Activated T-cell treated with anti-CD3 and anti-CD28 coated beads, Interleukin-2, amount 50 U/mL, for 24 hours (primary cell): ENCODE results near the gene ASH1L.
"Not testable (repeated sequence)": the region's sequence is repeated elsewhere in the genome, so short reads cannot be mapped to it uniquely, and the experiment has no call there.

Experiments
- DNase-seq: peaks from one replicate; pipeline ENCODE4 v3.0.0-alpha.2; 2020
- H3K27ac Mint-ChIP-seq: 2 replicates; pipeline ENCODE4 v1.8.0; 2020; ENCODE audit warnings: mild to moderate bottlenecking, mixed read lengths
- H3K27me3 Mint-ChIP-seq: 2 replicates; pipeline ENCODE4 v1.8.0; 2020; ENCODE audit warnings: mixed read lengths
- H3K36me3 Mint-ChIP-seq: 2 replicates; pipeline ENCODE4 v1.8.0; 2020; ENCODE audit warnings: low read depth, mixed read lengths
- H3K4me1 Mint-ChIP-seq: 2 replicates; pipeline ENCODE4 v1.8.0; 2020; ENCODE audit warnings: low read depth, mixed read lengths
- H3K4me3 Mint-ChIP-seq: 2 replicates; pipeline ENCODE4 v1.8.0; 2020; ENCODE audit warnings: mild to moderate bottlenecking, moderate library complexity, mixed read lengths
- H3K9me3 Mint-ChIP-seq: 2 replicates; pipeline ENCODE4 v1.8.0; 2020; ENCODE audit warnings: mixed read lengths

ASH1L gene

GRCh38 chr1:155463865-155464650 is 98.5 kb downstream of the ASH1L start:
- H3K9me3 Mint-ChIP-seq = no peaks in the 10 kb centered on the region
- DNase-seq = no peak
- peak overlapping the region; percentile 31 for H3K27ac Mint-ChIP-seq
- H3K4me3 Mint-ChIP-seq = no peak overlapping the region
- H3K27me3 Mint-ChIP-seq = no peaks in the 10 kb centered on the region
- peaks cover 48% of the 10 kb centered on the region for H3K4me1 Mint-ChIP-seq
- H3K36me3 Mint-ChIP-seq = peaks cover 56% of the 10 kb centered on the region

DNA sequence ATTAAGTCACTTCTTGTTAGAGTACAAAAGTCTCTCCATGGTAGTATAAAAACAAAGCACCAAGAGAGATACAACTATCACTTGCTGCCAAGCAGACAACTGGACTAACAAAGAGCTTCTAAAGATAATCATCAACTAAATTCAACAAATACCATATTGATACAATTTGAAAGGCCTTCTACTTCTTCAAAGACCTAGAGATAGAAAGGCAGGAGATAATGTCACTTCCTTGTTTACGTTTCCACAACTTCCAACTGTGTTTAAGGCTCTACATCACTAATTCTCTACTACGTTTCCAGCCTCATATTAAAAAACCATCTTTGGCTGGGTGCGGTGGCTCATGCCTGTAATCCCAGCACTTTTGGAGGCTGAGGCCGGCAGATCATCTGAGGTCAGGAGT is 104.5 kb downstream of the ASH1L start:
- H3K27ac Mint-ChIP-seq = no peak overlapping the region

DNA sequence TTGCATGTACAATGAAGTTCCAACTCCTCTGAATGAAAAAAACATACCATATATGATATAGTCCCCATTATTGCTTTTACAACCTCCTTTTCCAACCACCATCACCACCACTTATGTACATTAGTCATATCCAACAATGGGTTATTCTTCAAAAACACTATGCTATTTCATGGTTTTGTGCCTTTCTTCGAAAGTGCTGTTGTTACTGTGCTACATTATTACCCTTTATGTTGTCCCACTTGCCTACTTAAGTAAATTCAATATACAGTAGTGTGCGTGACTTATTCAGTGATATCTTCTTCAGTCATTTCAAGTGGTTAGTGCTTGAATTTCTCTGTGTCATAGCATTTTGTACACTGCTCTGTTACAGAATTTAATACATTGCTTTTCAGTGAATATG is 105.3 kb downstream of the ASH1L start:
- H3K27me3 Mint-ChIP-seq = no peaks in the 10 kb centered on the region
- no peak overlapping the region for H3K4me3 Mint-ChIP-seq
- peaks cover 19% of the 10 kb centered on the region for H3K4me1 Mint-ChIP-seq
- no peaks in the 10 kb centered on the region for H3K9me3 Mint-ChIP-seq
- peaks cover 73% of the 10 kb centered on the region for H3K36me3 Mint-ChIP-seq
- no peak for DNase-seq
- H3K27ac Mint-ChIP-seq = peak overlapping the region; percentile 48

More for the DNA sequence above, 104.5 kb downstream of the ASH1L start:
- H3K27me3 Mint-ChIP-seq = no peaks in the 10 kb centered on the region
- H3K36me3 Mint-ChIP-seq = peaks cover 75% of the 10 kb centered on the region
- no peak for DNase-seq
- peaks cover 19% of the 10 kb centered on the region for H3K4me1 Mint-ChIP-seq
- H3K9me3 Mint-ChIP-seq = no peaks in the 10 kb centered on the region
- no peak overlapping the region for H3K4me3 Mint-ChIP-seq

GRCh38 chr1:155455588-155456195 is 106.9 kb downstream of the ASH1L start:
- Mint-ChIP-seq H3K4me3 (no peak overlapping the region), H3K36me3 (peaks cover 67% of the 10 kb centered on the region), H3K27ac (peak overlapping the region; percentile 0), H3K4me1 (peaks cover 19% of the 10 kb centered on the region), H3K27me3 (no peaks in the 10 kb centered on the region), H3K9me3 (no peaks in the 10 kb centered on the region)
- no peak for DNase-seq

- H3K4me1 Mint-ChIP-seq = peaks cover 19% of the 10 kb centered on the region
- H3K27me3 Mint-ChIP-seq = no peaks in the 10 kb centered on the region
- no peak overlapping the region for H3K4me3 Mint-ChIP-seq
- H3K9me3 Mint-ChIP-seq = no peaks in the 10 kb centered on the region
- no peak overlapping the region for H3K27ac Mint-ChIP-seq
- peaks cover 75% of the 10 kb centered on the region for H3K36me3 Mint-ChIP-seq
- DNase-seq = no peak
Observed at GRCh38 chr1:155454096-155454495, 108.5 kb downstream of the ASH1L start.

- H3K9me3 Mint-ChIP-seq = no peaks in the 10 kb centered on the region
- peaks cover 19% of the 10 kb centered on the region for H3K4me1 Mint-ChIP-seq
- DNase-seq = no peak
- peaks cover 79% of the 10 kb centered on the region for H3K36me3 Mint-ChIP-seq
- no peaks in the 10 kb centered on the region for H3K27me3 Mint-ChIP-seq
- H3K4me3 Mint-ChIP-seq = no peak overlapping the region
- H3K27ac Mint-ChIP-seq = no peak overlapping the region
Observed at GRCh38 chr1:155453141-155453540, 109.5 kb downstream of the ASH1L start.

GRCh38 chr1:155451199-155451598 is 111.4 kb downstream of the ASH1L start:
- no peak for DNase-seq
- Mint-ChIP-seq H3K36me3 (peaks cover 69% of the 10 kb centered on the region), H3K4me3 (no peak overlapping the region), H3K27ac (no peak overlapping the region), H3K4me1 (peaks cover 4% of the 10 kb centered on the region), H3K27me3 (no peaks in the 10 kb centered on the region), H3K9me3 (no peaks in the 10 kb centered on the region)

DNA sequence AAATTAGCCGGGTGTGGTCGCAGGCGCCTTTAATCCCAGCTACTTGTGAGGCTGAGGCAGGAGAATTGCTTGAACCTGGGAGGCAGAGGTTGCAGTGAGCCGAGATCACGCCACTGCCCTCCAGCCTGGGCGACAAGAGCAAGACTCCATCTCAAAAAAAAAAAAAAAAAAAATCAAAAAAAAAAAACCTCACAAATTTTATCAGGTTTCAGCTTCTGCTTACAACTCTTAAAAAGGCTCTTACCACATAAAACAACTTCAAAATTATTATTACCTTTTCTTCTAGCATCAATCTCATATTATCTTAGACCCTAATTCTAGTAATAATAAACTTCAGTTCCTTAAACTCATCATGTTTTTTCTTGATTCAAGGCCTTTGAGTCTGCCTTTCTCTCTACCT is 120.2 kb downstream of the ASH1L start:
- peak overlapping the region; percentile 26 for H3K27ac Mint-ChIP-seq

GRCh38 chr1:155437405-155437804 is 125.2 kb downstream of the ASH1L start:
- no peaks in the 10 kb centered on the region for H3K9me3 Mint-ChIP-seq
- peaks cover 67% of the 10 kb centered on the region for H3K36me3 Mint-ChIP-seq
- no peaks in the 10 kb centered on the region for H3K27me3 Mint-ChIP-seq
- H3K4me1 Mint-ChIP-seq = peaks cover 7% of the 10 kb centered on the region
- no peak for DNase-seq
- H3K27ac Mint-ChIP-seq = no peak overlapping the region
- H3K4me3 Mint-ChIP-seq = no peak overlapping the region

More for the DNA sequence above, 120.2 kb downstream of the ASH1L start:
- H3K36me3 Mint-ChIP-seq = peaks cover 44% of the 10 kb centered on the region
- H3K9me3 Mint-ChIP-seq, H3K4me3 Mint-ChIP-seq, DNase-seq, H3K27me3 Mint-ChIP-seq, H3K4me1 Mint-ChIP-seq: not testable (repeated sequence)

DNA sequence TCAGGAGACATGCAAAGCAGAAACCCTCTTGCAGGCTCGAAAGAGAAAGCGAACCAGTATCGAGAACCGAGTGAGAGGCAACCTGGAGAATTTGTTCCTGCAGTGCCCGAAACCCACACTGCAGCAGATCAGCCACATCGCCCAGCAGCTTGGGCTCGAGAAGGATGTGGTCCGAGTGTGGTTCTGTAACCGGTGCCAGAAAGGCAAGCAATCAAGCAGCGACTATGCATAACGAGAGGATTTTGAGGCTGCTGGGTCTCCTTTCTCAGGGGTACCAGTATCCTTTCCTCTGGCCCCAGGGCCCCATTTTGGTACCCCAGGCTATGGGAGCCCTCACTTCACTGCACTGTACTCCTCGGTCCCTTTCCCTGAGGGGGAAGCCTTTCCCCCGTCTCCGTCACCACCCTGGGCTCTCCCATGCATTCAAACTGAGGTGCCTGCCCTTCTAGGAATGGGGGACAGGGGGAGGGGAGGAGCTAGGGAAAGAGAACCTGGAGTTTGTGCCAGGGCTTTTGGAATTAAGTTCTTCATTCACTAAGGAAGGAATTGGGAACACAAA is 128.7 kb downstream of the ASH1L start:
- peaks cover 74% of the 10 kb centered on the region for H3K36me3 Mint-ChIP-seq
- not testable (repeated sequence) for H3K27me3 Mint-ChIP-seq, H3K9me3 Mint-ChIP-seq

DNA sequence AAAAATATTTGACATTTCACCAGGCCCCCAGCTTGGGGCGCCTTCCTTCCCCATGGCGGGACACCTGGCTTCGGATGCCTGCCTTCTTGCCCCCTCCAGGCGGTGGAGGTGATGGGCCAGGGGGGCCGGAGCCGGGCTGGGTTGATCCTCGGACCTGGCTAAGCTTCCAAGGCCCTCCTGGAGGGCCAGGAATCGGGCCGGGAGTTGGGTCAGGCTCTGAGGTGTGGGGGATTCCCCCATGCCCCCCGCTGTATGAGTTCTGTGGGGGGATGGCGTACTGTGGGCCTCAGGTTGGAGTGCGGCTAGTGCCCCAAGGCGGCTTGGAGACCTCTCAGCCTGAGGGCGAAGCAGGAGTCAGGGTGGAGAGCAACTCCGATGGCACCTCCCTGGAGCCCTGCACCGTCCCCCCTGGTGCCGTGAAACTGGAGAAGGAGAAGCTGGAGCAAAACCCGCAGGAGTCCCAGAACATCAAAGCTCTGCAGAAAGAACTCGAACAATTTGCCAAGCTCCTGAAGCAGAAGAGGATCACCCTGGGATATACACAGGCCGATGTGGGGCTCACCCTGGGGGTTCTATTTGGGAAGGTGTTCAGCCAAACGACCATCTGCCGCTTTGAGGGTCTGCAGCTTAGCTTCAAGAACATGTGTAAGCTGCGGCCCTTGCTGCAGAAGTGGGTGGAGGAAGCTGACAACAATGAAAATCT is 129.3 kb downstream of the ASH1L start:
- not testable (repeated sequence) for H3K9me3 Mint-ChIP-seq, H3K27ac Mint-ChIP-seq, DNase-seq, H3K27me3 Mint-ChIP-seq, H3K4me1 Mint-ChIP-seq, H3K4me3 Mint-ChIP-seq
- peaks cover 74% of the 10 kb centered on the region for H3K36me3 Mint-ChIP-seq

More for the DNA sequence above, 128.7 kb downstream of the ASH1L start:
- not testable (repeated sequence) for H3K4me1 Mint-ChIP-seq, DNase-seq, H3K4me3 Mint-ChIP-seq, H3K27ac Mint-ChIP-seq

DNA sequence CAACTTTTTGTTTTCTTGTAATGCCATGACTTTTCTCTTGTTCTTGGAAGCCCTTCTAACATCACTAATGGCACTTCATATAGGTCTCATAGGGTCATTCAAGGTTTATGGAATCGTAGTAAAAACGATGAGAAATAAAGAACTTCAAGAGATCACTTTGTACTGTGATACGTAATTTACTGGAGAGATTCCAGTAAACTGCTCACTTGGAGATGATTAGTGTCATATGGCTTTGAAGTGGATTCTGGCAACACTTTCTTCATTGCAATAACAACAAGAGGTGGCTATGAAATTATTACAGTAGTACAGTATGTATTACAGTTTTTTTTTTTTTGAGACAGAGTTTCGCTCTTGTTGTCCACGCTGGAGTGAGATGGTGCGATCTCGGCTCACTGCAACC is 138.5 kb downstream of the ASH1L start:
- no peak for DNase-seq
- no peak overlapping the region for H3K27ac Mint-ChIP-seq
- H3K4me1 Mint-ChIP-seq = peaks cover 5% of the 10 kb centered on the region
- no peaks in the 10 kb centered on the region for H3K9me3 Mint-ChIP-seq
- H3K4me3 Mint-ChIP-seq = no peak overlapping the region
- no peaks in the 10 kb centered on the region for H3K27me3 Mint-ChIP-seq
- peaks cover 43% of the 10 kb centered on the region for H3K36me3 Mint-ChIP-seq

DNA sequence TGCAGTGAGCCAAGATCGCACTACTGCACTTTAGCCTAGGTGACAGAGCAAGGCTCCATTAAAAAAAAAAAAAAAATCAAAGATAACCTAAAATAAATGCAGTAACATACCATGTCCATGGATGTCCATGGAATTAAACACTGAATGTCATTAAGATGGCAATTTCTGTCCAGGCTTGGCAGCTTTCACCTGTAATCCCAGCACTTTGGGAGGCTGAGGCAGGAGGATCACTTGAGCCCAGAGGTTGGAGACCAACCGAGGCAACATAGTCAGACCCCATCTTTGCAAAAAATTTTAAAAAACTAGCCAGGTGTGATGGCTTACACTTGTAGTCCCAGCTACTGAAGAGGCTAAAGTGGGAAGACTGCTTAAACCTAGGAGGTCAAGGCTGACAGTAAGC is 141.8 kb downstream of the ASH1L start:
- Mint-ChIP-seq H3K4me1 (peaks cover 5% of the 10 kb centered on the region), H3K36me3 (peaks cover 41% of the 10 kb centered on the region), H3K9me3 (no peaks in the 10 kb centered on the region), H3K27ac (no peak overlapping the region), H3K27me3 (no peaks in the 10 kb centered on the region), H3K4me3 (no peak overlapping the region)
- no peak for DNase-seq

GRCh38 chr1:155411840-155412239 is 150.8 kb downstream of the ASH1L start:
- H3K4me1 Mint-ChIP-seq, H3K9me3 Mint-ChIP-seq: not testable (repeated sequence)
- peak overlapping the region; percentile 50 for H3K27ac Mint-ChIP-seq

More at GRCh38 chr1:155411840-155412239, 150.8 kb downstream of the ASH1L start:
- not testable (repeated sequence) for H3K27me3 Mint-ChIP-seq, H3K4me3 Mint-ChIP-seq, DNase-seq
- H3K36me3 Mint-ChIP-seq = peaks cover 67% of the 10 kb centered on the region
